ENCODE results near the gene PANX1.
A peak's percentile ranks its signal among the peaks of the same experiment; 100 is the strongest.

DNA sequence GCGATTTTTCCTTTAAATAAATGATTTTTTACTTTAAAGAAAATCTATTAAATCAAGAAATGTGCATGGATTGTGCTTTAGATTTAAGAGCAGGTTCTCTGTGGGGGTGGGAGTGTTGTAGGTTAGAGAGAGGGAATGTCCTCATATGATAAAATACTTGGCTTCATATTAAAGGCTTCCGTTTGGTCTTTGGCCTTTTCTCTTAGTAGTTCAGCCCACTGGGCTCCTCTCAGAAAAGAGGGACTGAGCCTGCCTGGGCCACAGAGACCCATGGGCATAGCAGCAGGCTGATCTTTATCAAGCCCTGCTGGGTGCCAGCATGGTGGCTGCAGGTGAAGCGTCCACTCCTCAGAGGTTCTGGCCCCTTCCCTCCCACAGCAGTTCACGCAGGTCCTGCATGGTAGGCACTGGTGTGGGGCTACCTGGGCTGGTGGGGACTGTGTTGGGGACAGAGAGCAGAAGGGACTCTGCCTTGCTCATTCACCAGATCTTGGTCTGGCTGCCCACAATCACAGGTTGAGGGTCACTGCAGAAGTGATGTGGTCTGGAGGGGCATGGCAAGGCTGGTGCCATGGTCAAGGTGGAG is 4.3 kb downstream of the PANX1 start:
- TF ChIP-seq GATA3 (IDR thresholded peaks at IDR 0.05; ENCODE audit: low read depth, low read length): no peak
- TF ChIP-seq GATA2 (IDR thresholded peaks at IDR 0.05; ENCODE audit: low read depth, low read length): peak; percentile 48
